H1 (cell line): ENCODE results near the gene STEAP3.

Source experiments
- POU5F1 ChIP-seq: IDR thresholded peaks from 2 replicates; pipeline ENCODE4 v1.6.1; 2011; ENCODE audit warnings: low read depth, mild to moderate bottlenecking, low read length, moderate library complexity
- SP1 ChIP-seq: IDR thresholded peaks from 2 replicates; pipeline ENCODE4 v1.6.1; 2011; ENCODE audit warnings: low read depth, low read length

DNA sequence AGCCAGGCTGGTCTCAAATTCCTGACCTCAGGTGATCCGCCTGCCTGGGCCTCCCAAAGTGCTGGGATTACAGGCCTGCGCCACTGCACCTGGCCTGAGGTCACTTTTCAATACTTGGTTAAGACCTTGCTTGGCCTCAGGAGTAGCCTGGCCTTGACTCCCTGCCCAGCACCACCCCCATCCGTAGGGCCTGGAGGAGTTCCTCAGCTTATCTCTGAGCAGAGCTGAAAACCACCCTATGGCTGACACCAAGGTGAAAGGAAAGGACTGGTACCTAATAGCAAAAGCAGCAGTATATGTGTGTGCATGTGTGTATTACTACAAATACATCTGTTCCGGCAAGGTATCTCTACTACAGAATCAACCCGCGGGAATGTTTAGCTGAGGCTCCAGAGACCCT lies 56.0 kb downstream of the STEAP3 start:
- TF ChIP-seq SP1: no peak
- no peak for TF ChIP-seq POU5F1
